Mesenchymal stem cell (in vitro differentiated cells and primary cell): ENCODE results near the gene TRAF2.
A peak's percentile ranks its signal among the peaks of the same experiment; 100 is the strongest.

ENCODE experiments used
- DNase-seq: peaks from one replicate; pipeline ENCODE4 v3.0.0-alpha.2; 2013
- H2AFZ ChIP-seq: one replicate; pipeline ENCODE4 v1.6.1; 2013; ENCODE audit warnings: low read depth, mild to moderate bottlenecking, control low read depth, inconsistent platforms, low read length, moderate library complexity
- H2AK5ac ChIP-seq: 2 replicates; pipeline ENCODE4 v1.6.1; 2013; ENCODE audit warnings: low read length, moderate library complexity, mild to moderate bottlenecking, inconsistent platforms; ENCODE audit not compliant: severe bottlenecking
- H2BK120ac ChIP-seq: one replicate; pipeline ENCODE4 v1.6.1; 2013; ENCODE audit warnings: low read depth, mild to moderate bottlenecking, inconsistent platforms, low read length, moderate library complexity
- H2BK12ac ChIP-seq, 2 experiments: one replicate each; pipeline ENCODE4 v1.6.1; 2013; ENCODE audit warnings: inconsistent platforms in 2 of 2, low read length in 2 of 2, mild to moderate bottlenecking in 2 of 2, moderate library complexity in 2 of 2, control low read depth in 1 of 2
- H2BK15ac ChIP-seq: one replicate; pipeline ENCODE4 v1.6.1; 2013; ENCODE audit warnings: mild to moderate bottlenecking, low read depth, inconsistent platforms; ENCODE audit not compliant: poor library complexity, severe bottlenecking
- H2BK5ac ChIP-seq: 2 replicates; pipeline ENCODE4 v1.6.1; 2013; ENCODE audit warnings: low read depth, mild to moderate bottlenecking, low read length, control low read depth, inconsistent platforms; ENCODE audit not compliant: poor library complexity, severe bottlenecking
- H3K14ac ChIP-seq, 2 experiments: one replicate each; pipeline ENCODE4 v1.6.1; 2013; ENCODE audit warnings: inconsistent platforms in 2 of 2, low read length in 2 of 2, control low read depth in 1 of 2, mild to moderate bottlenecking in 1 of 2, moderate library complexity in 1 of 2
- H3K18ac ChIP-seq, 2 experiments: one replicate each; pipeline ENCODE4 v1.6.1; 2013; ENCODE audit warnings: inconsistent platforms in 2 of 2, low read length in 2 of 2, control low read depth in 1 of 2, low read depth in 1 of 2, mild to moderate bottlenecking in 1 of 2
- H3K23ac ChIP-seq, 2 experiments: one replicate each; pipeline ENCODE4 v1.6.1; 2013; ENCODE audit warnings: inconsistent platforms in 2 of 2, low read length in 2 of 2, mild to moderate bottlenecking in 2 of 2, moderate library complexity in 2 of 2, control low read depth in 1 of 2
- H3K27ac ChIP-seq: 2 replicates; pipeline ENCODE4 v1.5.1; 2013; ENCODE audit warnings: mild to moderate bottlenecking, moderate library complexity, low read length, control low read depth, inconsistent platforms; ENCODE audit not compliant: poor library complexity, severe bottlenecking
- H3K27me3 ChIP-seq, 2 experiments: 2 replicates each; pipeline versions ENCODE4 v1.6.1 to v1.7.0; 2013; ENCODE audit warnings: low read length in 2 of 2, mild to moderate bottlenecking in 2 of 2, moderate library complexity in 2 of 2, control low read depth in 1 of 2, inconsistent platforms in 1 of 2; ENCODE audit not compliant: control insufficient read depth in 1 of 2, insufficient read depth in 1 of 2
- H3K36me3 ChIP-seq, 2 experiments: 2 replicates each; pipeline versions ENCODE4 v1.6.1 to v1.7.0; 2013; ENCODE audit warnings: low read length in 2 of 2, control low read depth in 1 of 2, inconsistent platforms in 1 of 2, low read depth in 1 of 2, mild to moderate bottlenecking in 1 of 2; ENCODE audit not compliant: insufficient read depth in 2 of 2, control insufficient read depth in 1 of 2
- H3K4ac ChIP-seq, 2 experiments: one replicate each; pipeline ENCODE4 v1.6.1; 2013; ENCODE audit warnings: inconsistent platforms in 2 of 2, low read length in 2 of 2, mild to moderate bottlenecking in 2 of 2, moderate library complexity in 2 of 2, control low read depth in 1 of 2, low read depth in 1 of 2
- H3K4me1 ChIP-seq: 2 replicates; pipeline ENCODE4 v1.6.1; 2013; ENCODE audit warnings: low read depth, low read length, control low read depth; ENCODE audit not compliant: control insufficient read depth, insufficient read depth
- H3K4me2 ChIP-seq: 2 replicates; pipeline ENCODE4 v1.6.1; 2013; ENCODE audit warnings: low read length, mild to moderate bottlenecking, inconsistent platforms; ENCODE audit not compliant: poor library complexity, severe bottlenecking
- H3K4me3 ChIP-seq, 2 experiments: 2 replicates each; pipeline versions ENCODE4 v1.5.1 to v1.7.0; 2013; ENCODE audit warnings: low read length in 2 of 2, mild to moderate bottlenecking in 2 of 2, control low read depth in 1 of 2, low read depth in 1 of 2; ENCODE audit not compliant: insufficient read depth in 1 of 2
- H3K79me1 ChIP-seq: replicated peaks from 2 replicates; pipeline ENCODE4 v1.6.1; 2013; ENCODE audit warnings: mild to moderate bottlenecking, control low read depth, low read length, inconsistent platforms; ENCODE audit not compliant: poor library complexity, severe bottlenecking
- H3K9ac ChIP-seq: 2 replicates; pipeline ENCODE4 v1.7.0; 2013; ENCODE audit warnings: mild to moderate bottlenecking, low read length, moderate library complexity
- H3K9me3 ChIP-seq: 2 replicates; pipeline ENCODE4 v1.7.0; 2013; ENCODE audit warnings: mild to moderate bottlenecking, low read length; ENCODE audit not compliant: control insufficient read depth
- H4K8ac ChIP-seq: one replicate; pipeline ENCODE4 v1.6.1; 2013; ENCODE audit warnings: inconsistent platforms, mild to moderate bottlenecking, low read length, moderate library complexity
- H4K91ac ChIP-seq: one replicate; pipeline ENCODE4 v1.6.1; 2013; ENCODE audit warnings: mild to moderate bottlenecking, low read length, inconsistent platforms
- WGBS: methylation state at CpG from one replicate; pipeline ENCODE4 v1.1.7; 2013; ENCODE audit warnings: mixed read lengths; 5-methylcytosine and 5-hydroxymethylcytosine counted together

Gene TRAF2

GRCh38 chr9:136849960-136850865, 36.1 kb upstream of the TRAF2 start:
- Histone ChIP-seq H2AFZ (no peak overlapping the region), H3K23ac (no peak overlapping the region), H3K79me1 (peaks cover 26% of the 10 kb centered on the region), H2BK15ac (no peak overlapping the region), H4K91ac (peak overlapping the region; percentile 66), H3K9ac (peak overlapping the region; percentile 87), H3K18ac (peak overlapping the region; percentile 90 to 91), H3K4ac (peak overlapping the region; percentile 12 to 86), H3K36me3 (peaks cover 0 to 68% of the 10 kb centered on the region in 2 experiments), H3K4me2 (peak overlapping the region; percentile 94), H3K9me3 (no peaks in the 10 kb centered on the region), H3K27me3 (peaks cover 0 to 16% of the 10 kb centered on the region in 2 experiments), H3K4me1 (peaks cover 53% of the 10 kb centered on the region), H3K27ac (peak overlapping the region; percentile 26), H2BK120ac (no peak overlapping the region), H2AK5ac (peak overlapping the region; percentile 29), H2BK12ac (peak overlapping the region in 1 of 2 experiments; percentile 55), H2BK5ac (peak overlapping the region; percentile 85), H4K8ac (peak overlapping the region; percentile 42), H3K14ac (peak overlapping the region in 1 of 2 experiments; percentile 30), H3K4me3 (peak overlapping the region; percentile 88 to 96)
- DNase-seq = no peak
- WGBS = 69% methylated on average over 43 of the region's 43 CpGs

- Histone ChIP-seq H3K9ac (peak overlapping the region; percentile 87), H4K91ac (no peak overlapping the region), H2BK5ac (no peak overlapping the region), H3K36me3 (peaks cover 0 to 59% of the 10 kb centered on the region in 2 experiments), H3K79me1 (peaks cover 26% of the 10 kb centered on the region), H3K9me3 (no peaks in the 10 kb centered on the region), H3K4me2 (no peak overlapping the region), H2BK120ac (no peak overlapping the region), H2BK15ac (no peak overlapping the region), H3K27ac (no peak overlapping the region), H2AFZ (no peak overlapping the region), H4K8ac (peak overlapping the region; percentile 51), H2BK12ac (peak overlapping the region in 1 of 2 experiments; percentile 15), H2AK5ac (no peak overlapping the region), H3K14ac (no peak overlapping the region), H3K27me3 (peaks cover 0 to 9% of the 10 kb centered on the region in 2 experiments), H3K4ac (no peak overlapping the region), H3K23ac (peak overlapping the region in 1 of 2 experiments; percentile 14), H3K4me1 (peaks cover 62% of the 10 kb centered on the region), H3K4me3 (peak overlapping the region in 1 of 2 experiments; percentile 96), H3K18ac (no peak overlapping the region)
- no peak for DNase-seq
- 94% methylated on average over 23 of the region's 23 CpGs for WGBS
Measured at GRCh38 chr9:136850866-136851775, 35.2 kb upstream of the TRAF2 start.

- H2AFZ ChIP-seq = no peak within 1 kb of the TSS
- DNase-seq = no peak
- no peak within 1 kb of the TSS for H3K9ac ChIP-seq
- H3K23ac ChIP-seq = no peak within 1 kb of the TSS
- no peak within 1 kb of the TSS for H3K27ac ChIP-seq
- H3K4ac ChIP-seq = no peak within 1 kb of the TSS
- H2BK15ac ChIP-seq = peak within 1 kb of the TSS; percentile 4
- H3K36me3 ChIP-seq = peaks cover 0 to 54% of the 10 kb centered on the region in 2 experiments
- no peak within 1 kb of the TSS for H2BK5ac ChIP-seq
- WGBS = 93% methylated on average over 23 of the region's 23 CpGs
- H3K4me2 ChIP-seq = no peak within 1 kb of the TSS
- H3K9me3 ChIP-seq = no peaks in the 10 kb centered on the region
- H2AK5ac ChIP-seq = peak within 1 kb of the TSS; percentile 30
- H3K79me1 ChIP-seq = peaks cover 22% of the 10 kb centered on the region
- H3K18ac ChIP-seq = peak within 1 kb of the TSS in 1 of 2 experiments; percentile 30
- peaks cover 0 to under 1% of the 10 kb centered on the region in 2 experiments for H3K27me3 ChIP-seq
- no peak within 1 kb of the TSS for H3K4me3 ChIP-seq
- H4K8ac ChIP-seq = peak within 1 kb of the TSS; percentile 55
- no peak within 1 kb of the TSS for H3K14ac ChIP-seq
- peaks cover 62% of the 10 kb centered on the region for H3K4me1 ChIP-seq
- no peak within 1 kb of the TSS for H2BK120ac ChIP-seq
- H4K91ac ChIP-seq = no peak within 1 kb of the TSS
- peak within 1 kb of the TSS in 1 of 2 experiments; percentile 15 for H2BK12ac ChIP-seq
Measured at GRCh38 chr9:136851941-136852663, 34.2 kb upstream of the TRAF2 start, which contains the start of gene MAMDC4. MAMDC4 (plus strand) TSS chr9:136852346; CDS start chr9:136852417, 71 bp downstream.
